BLaER1 (cell line): ENCODE data around the gene BTN3A1.
A peak's percentile ranks its signal among the peaks of the same experiment; 100 is the strongest.
"Not testable (repeated sequence)": the region's sequence is repeated elsewhere in the genome, so short reads cannot be mapped to it uniquely, and the experiment has no call there.

Source experiments
- H3K27ac ChIP-seq: shearing (Covaris generic); formaldehyde crosslinking; 2 replicates; pipeline ENCODE4 v1.8.1; 2022
- H3K27me3 ChIP-seq: shearing (Covaris generic); formaldehyde crosslinking; 2 replicates; pipeline ENCODE4 v1.8.1; 2022
- H3K36me3 ChIP-seq: shearing (Covaris generic); formaldehyde crosslinking; 2 replicates; pipeline ENCODE4 v1.8.1; 2022
- H3K4me1 ChIP-seq: shearing (Covaris generic); formaldehyde crosslinking; 2 replicates; pipeline ENCODE4 v1.8.1; 2022
- H3K4me2 ChIP-seq: shearing (Covaris generic); formaldehyde crosslinking; 2 replicates; pipeline ENCODE4 v1.8.1; 2022
- H3K4me3 ChIP-seq: shearing (Covaris generic); formaldehyde crosslinking; 2 replicates; pipeline ENCODE4 v1.8.1; 2022
- H3K9ac ChIP-seq: shearing (Covaris generic); formaldehyde crosslinking; 2 replicates; pipeline ENCODE4 v1.8.1; 2022
- H3K9me3 ChIP-seq: shearing (Covaris generic); formaldehyde crosslinking; 2 replicates; pipeline ENCODE4 v1.8.1; 2022
- H4K20me1 ChIP-seq: shearing (Covaris generic); formaldehyde crosslinking; 2 replicates; pipeline ENCODE4 v1.8.1; 2022
- Cebpa-rat ChIP-seq: shearing (Covaris generic); IDR thresholded peaks from 2 replicates; pipeline ENCODE4 v1.8.1; 2022

Gene BTN3A1

DNA sequence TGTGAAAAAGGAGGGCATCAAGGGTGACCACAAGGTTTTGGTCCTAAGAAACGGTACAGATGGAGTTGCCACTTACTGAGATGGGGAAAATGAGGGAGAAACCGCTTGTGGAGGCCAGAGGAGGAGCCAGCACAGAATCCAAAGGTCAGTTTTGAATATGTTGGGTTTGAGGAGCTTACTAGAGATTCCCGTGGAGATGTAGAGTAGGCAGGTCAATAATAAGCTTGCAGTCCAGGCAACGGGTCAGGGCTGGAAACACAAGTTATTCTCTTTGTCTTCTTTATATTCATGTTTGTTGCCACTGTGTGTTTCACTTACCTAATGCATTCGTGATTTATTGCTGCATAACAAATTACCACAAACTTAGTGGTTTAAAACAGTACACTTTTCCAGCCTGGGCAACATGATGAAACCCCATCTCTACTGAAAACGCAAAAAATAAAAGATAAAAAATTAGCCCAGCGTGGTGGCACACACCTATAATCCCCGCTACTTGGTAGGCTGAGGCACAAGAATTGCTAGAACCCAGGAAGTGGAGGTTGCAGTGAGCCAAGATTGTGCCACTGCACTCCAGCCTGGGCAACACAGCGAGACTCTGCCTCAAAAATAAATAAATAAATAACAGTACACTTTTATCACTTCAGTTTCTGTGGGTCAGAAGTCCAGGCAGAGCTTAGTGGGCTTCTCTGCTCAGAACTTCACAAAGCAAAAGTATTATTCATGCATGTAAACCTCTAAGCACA is 39.8 kb upstream of the BTN3A1 start:
- Histone ChIP-seq H3K4me1 (peaks cover 48% of the 10 kb centered on the region), H3K9me3 (no peaks in the 10 kb centered on the region), H3K27me3 (no peaks in the 10 kb centered on the region), H3K36me3 (no peaks in the 10 kb centered on the region), H3K4me3 (no peak overlapping the region), H3K4me2 (no peak overlapping the region), H3K9ac (no peak overlapping the region), H4K20me1 (no peaks in the 10 kb centered on the region), H3K27ac (no peak overlapping the region)
- TF ChIP-seq Cebpa-rat: no peak

DNA sequence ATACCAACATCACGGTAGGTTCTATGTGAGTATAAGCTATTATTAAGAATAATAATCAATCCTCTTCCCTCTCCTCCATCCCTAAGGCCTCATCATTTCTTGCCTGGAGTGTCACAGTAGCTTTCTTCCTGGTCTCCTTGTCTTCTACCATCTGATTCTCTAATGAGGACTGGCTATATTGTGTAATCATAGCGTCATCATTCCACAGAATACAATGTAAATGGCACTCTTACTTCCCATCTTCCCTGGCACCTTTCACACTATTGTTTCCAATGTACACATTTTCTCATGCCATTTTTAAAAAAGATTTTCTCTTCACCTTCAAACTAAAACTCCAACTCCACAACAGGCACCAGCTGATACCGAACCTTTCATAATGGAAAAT is 39.2 kb upstream of the BTN3A1 start:
- H3K4me1 ChIP-seq: peaks cover 51% of the 10 kb centered on the region
- TF ChIP-seq Cebpa-rat: no peak
- H4K20me1 ChIP-seq: no peaks in the 10 kb centered on the region
- H3K27ac ChIP-seq: no peak overlapping the region
- H3K27me3 ChIP-seq: no peaks in the 10 kb centered on the region
- H3K36me3 ChIP-seq: no peaks in the 10 kb centered on the region
- no peaks in the 10 kb centered on the region for H3K9me3 ChIP-seq
- no peak overlapping the region for H3K4me3 ChIP-seq
- no peak overlapping the region for H3K9ac ChIP-seq
- no peak overlapping the region for H3K4me2 ChIP-seq

DNA sequence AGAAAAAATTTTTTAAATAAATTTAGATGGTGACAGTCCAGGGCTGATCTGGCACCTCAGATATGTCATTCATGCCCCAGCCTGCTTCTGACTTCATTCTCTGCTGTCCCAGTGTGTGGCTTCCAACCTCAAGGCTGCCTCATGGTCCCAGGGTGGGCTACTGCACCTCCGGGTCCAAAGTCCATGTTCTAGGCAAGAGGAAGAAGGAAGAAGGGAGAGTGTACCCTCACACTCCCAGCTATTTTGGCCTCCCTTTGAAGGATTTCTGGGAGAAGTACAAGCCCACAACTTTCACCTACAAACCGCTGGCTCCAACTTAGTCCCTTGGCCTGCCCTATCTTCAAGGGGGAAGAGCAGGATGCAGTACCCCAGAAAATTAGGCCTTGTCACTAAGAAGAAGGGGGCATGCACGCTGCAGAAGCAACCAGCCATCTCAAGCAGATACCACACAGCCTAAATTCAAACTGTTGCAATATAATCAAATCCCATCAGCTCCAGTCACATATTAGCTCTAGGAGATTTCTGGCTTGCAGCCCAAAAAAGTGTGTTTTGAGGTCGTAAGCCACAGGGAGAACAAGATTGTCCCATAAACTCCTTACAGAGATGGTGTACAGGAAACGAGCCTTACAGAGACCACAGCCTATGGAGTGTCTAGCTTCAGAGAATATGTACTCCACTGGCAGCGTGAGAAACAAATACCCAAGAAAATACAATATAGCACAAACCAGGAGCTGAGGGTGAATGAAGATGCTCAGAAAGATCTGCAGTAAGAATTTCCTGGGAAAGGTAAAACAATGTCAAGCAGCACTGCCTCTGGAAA is 38.0 kb upstream of the BTN3A1 start:
- H3K4me2 ChIP-seq: peak overlapping the region; percentile 94
- peak overlapping the region; percentile 71 for H3K27ac ChIP-seq
- TF ChIP-seq Cebpa-rat: no peak
- H4K20me1 ChIP-seq: no peaks in the 10 kb centered on the region
- H3K9ac ChIP-seq: peak overlapping the region; percentile 74
- H3K36me3 ChIP-seq: peaks cover 2% of the 10 kb centered on the region
- H3K4me3 ChIP-seq: peak overlapping the region; percentile 71
- peaks cover 41% of the 10 kb centered on the region for H3K4me1 ChIP-seq
- no peaks in the 10 kb centered on the region for H3K27me3 ChIP-seq
- no peaks in the 10 kb centered on the region for H3K9me3 ChIP-seq

DNA sequence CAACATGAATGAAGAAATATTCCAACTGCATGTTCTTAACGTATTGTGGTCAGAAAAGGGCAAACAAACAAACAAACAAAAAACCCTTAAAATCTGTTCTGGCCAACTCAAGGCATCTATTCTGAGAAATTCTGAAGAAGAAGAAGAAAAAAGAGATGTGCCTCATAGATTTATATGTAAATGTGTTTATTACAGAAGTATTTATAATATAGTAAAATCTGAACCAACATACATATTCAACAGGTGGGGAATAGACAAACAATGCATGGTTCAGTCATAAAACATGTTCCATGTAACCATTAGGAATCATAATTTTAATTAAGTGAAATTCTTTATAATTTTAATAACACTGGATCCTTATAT is 36.5 kb upstream of the BTN3A1 start:
- H3K27ac ChIP-seq: peak overlapping the region; percentile 71
- peak overlapping the region; percentile 71 for H3K4me3 ChIP-seq
- peaks cover 41% of the 10 kb centered on the region for H3K4me1 ChIP-seq
- H3K9ac ChIP-seq: peak overlapping the region; percentile 74
- TF ChIP-seq Cebpa-rat: no peak
- no peaks in the 10 kb centered on the region for H3K9me3 ChIP-seq
- peak overlapping the region; percentile 77 for H3K4me2 ChIP-seq
- H3K36me3 ChIP-seq: peaks cover 17% of the 10 kb centered on the region
- H4K20me1 ChIP-seq: no peaks in the 10 kb centered on the region
- H3K27me3 ChIP-seq: no peaks in the 10 kb centered on the region

DNA sequence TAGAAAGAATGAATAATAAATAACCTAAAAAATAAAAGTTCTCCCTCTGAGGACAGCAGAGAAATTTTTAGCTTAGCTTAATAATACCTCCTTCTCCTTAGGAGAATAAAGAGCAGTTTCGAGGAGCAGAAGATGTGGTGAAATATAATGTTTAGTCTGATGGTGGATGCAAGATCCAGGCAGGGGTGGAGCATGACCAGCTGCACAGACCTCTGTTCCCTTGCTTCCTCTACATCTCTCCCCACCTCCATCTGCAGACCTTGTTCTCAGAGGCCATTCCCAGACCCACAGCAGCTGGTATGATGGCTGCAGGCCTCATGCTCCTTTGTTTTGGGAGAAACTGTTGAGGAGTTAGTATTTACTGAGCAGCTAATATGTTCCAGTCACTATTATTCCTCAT is 35.6 kb upstream of the BTN3A1 start:
- Histone ChIP-seq H3K9me3 (no peaks in the 10 kb centered on the region), H3K4me2 (peak overlapping the region; percentile 77), H3K27me3 (no peaks in the 10 kb centered on the region), H4K20me1 (no peaks in the 10 kb centered on the region), H3K36me3 (peaks cover 24% of the 10 kb centered on the region), H3K4me1 (peaks cover 36% of the 10 kb centered on the region), H3K27ac (no peak overlapping the region; the same call in 1 of the 2 replicates), H3K9ac (peak overlapping the region; percentile 53; the same call in 1 of the 2 replicates), H3K4me3 (peak overlapping the region; percentile 71)
- no peak for TF ChIP-seq Cebpa-rat

DNA sequence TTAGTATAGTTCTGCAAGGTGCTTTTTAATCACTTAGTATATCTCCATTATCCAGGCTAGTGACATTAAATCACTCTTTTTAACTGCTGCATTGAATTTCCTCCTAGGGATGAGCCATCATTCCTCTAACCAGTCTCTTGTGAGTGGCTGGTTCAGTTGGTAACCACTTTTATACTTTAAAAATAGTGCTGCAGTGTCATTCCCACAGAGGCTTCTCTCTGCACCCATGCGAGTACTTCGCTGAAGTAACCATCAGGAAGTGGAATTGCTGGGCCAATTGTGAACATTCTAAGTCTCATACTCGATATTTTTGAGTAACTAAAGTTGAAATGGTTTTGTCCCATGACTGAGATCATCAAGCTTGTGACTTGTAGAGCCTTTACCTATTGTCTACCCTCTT is 35.0 kb upstream of the BTN3A1 start:
- no peaks in the 10 kb centered on the region for H3K27me3 ChIP-seq
- peak overlapping the region; percentile 77 for H3K4me2 ChIP-seq
- TF ChIP-seq Cebpa-rat: no peak
- peaks cover 29% of the 10 kb centered on the region for H3K36me3 ChIP-seq
- no peaks in the 10 kb centered on the region for H3K9me3 ChIP-seq
- no peak overlapping the region for H3K9ac ChIP-seq
- no peaks in the 10 kb centered on the region for H4K20me1 ChIP-seq
- H3K27ac ChIP-seq: no peak overlapping the region
- peaks cover 36% of the 10 kb centered on the region for H3K4me1 ChIP-seq
- peak overlapping the region; percentile 71; the same call in 1 of the 2 replicates for H3K4me3 ChIP-seq

DNA sequence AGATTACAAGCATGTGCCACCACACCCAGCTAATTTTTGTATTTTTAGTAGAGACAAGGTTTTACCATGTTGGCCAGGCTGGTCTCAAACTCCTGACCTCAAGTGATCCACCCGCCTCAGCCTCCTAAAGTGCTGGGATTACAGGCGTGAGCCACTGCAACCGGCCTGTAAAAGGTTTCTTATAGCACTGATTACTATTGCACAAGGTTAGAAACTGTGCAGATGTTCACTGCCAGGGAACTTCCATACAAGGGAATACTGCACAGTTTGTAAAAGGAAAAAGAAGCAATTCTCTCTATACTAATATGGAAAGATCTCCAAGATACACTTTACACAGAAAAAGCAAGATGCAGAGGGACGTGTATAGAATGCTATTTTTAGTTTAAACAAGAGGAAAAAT is 30.3 kb upstream of the BTN3A1 start:
- H3K4me3 ChIP-seq, H3K4me2 ChIP-seq, H3K9me3 ChIP-seq, H3K27ac ChIP-seq, H4K20me1 ChIP-seq, H3K27me3 ChIP-seq, H3K9ac ChIP-seq: not testable (repeated sequence)
- Histone ChIP-seq H3K36me3 (peaks cover 73% of the 10 kb centered on the region), H3K4me1 (peaks cover 29% of the 10 kb centered on the region)

DNA sequence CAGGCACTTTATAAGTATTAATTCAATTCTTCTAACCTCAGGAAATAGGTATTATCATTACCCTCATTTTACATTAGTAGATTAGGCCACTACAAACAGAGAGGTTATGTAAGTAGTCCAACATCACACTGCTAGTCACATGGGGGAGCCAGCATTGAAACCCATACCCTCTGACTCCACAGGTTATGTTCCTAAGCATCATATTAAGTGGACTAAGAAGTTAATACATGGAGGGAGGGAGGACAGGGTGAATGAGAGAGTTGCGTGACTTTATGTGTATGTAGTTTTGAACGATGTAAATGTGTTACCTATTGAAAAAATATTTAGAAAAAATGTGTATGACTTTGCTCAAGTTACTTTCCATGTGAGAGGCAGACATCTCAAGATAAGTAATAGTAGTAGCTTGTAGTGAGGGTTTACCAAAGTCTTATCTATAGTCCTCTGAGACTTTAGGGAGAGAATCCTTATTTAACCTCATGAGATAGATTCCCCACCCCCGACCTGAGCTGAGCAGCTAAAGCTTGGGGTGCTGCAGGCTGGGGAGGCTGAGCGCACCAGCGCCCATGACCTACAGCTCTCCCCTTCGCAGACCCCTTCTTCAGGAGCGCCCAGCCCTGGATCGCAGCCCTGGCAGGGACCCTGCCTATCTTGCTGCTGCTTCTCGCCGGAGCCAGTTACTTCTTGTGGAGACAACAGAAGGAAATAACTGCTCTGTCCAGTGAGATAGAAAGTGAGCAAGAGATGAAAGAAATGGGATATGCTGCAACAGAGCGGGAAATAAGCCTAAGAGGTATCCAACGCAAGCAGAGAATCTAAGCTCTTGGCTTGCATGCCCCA is 29.5 kb upstream of the BTN3A1 start:
- no peak for TF ChIP-seq Cebpa-rat
- no peak overlapping the region for H3K9ac ChIP-seq
- no peaks in the 10 kb centered on the region for H3K9me3 ChIP-seq
- H3K27me3 ChIP-seq: no peaks in the 10 kb centered on the region
- no peaks in the 10 kb centered on the region for H4K20me1 ChIP-seq
- H3K4me3 ChIP-seq: no peak overlapping the region
- no peak overlapping the region for H3K27ac ChIP-seq
- H3K36me3 ChIP-seq: peaks cover 80% of the 10 kb centered on the region
- no peak overlapping the region for H3K4me2 ChIP-seq
- H3K4me1 ChIP-seq: peaks cover 22% of the 10 kb centered on the region

DNA sequence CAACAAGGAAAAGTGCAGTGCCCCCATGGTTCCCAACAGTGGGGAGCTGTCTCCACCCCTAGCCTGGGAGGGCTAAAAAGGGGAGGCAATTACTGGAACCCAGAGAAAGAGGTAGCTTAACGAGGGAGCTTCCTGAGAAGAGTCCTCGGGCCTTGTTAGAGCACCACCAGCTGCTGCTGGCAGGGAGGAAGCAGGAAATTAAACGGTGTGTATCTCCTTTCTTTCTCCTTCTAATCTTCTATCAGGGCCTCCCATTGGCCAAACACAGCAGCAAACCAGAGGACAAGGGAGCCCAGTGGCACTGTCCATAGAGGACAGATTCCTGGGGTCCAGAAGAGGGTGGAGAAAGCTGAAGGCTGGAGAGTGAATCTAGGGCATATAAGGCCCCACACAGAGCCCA is 26.8 kb upstream of the BTN3A1 start:
- Histone ChIP-seq H3K4me1 (peaks cover 13% of the 10 kb centered on the region), H4K20me1 (no peaks in the 10 kb centered on the region), H3K9me3 (no peaks in the 10 kb centered on the region), H3K27ac (peak overlapping the region; percentile 8), H3K4me3 (no peak overlapping the region), H3K27me3 (no peaks in the 10 kb centered on the region), H3K4me2 (peak overlapping the region; percentile 28), H3K9ac (no peak overlapping the region; the same call in 1 of the 2 replicates), H3K36me3 (peaks cover 68% of the 10 kb centered on the region)
- no peak for TF ChIP-seq Cebpa-rat
